ENCODE results near the gene CPSF4L.

The CPSF4L gene

DNA sequence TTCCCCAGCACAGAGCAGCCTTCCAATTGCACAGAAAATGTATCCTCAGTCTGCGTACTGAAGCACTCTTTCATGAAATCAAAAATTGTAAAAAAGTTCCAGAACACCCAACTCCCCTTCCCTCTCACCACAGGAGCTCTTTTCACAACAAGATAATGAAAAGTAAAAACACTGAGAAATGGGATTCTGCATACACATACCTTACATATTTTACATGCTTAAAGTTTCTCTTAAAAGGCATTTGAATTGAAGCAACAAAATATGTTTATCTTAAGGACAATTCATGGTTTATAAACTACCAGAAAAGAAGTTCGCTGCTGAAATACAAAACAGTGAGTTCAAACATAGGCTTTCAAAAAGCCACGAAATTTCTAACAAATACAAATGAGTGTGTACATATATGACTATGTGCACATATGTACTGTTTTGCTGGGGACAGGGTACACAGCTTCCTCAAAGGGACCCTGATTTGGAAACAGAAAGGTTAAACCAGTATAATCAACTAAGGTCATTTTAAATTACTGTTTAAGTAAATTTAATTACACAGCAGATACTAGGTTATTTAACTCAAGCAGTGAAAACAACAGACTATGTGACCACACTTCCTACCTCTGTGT, 35.0 kb downstream of the CPSF4L start:
- TF ChIP-seq ZNF274 (IDR thresholded peaks at IDR 0.05; ENCODE audit: low read depth, low read length) = no peak
- peak overlapping the region; percentile 41; the same call in 1 of the 2 replicates for H3K4me3 ChIP-seq (ENCODE audit: low read length)

DNA sequence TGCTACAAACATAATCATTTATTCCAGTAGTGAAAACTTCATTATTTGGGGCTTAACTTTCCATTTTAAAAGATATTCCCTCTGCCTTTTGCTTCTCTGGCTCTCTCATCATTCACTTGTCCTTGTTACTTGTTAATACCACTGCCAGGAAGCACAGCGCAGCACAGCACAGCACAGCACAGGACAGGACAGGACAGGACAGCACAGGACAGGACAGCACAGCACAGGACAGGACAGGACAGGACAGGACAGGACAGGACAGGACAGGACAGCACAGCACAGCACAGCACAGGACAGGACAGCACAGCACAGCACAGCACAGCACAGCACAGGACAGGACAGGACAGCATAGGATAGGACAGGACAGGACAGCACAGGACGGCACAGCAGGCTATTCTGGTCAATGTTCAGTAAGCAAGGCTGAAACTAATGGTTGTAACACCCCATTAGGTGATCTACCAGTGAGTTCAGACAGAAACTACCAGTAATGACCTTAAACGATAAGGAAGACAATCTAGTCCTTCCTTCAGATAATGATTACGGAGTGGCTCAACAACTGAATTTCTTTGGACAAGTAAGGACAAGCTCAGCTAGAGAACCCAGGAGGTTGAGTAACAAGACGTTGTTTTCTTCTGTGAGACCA, 36.9 kb downstream of the CPSF4L start:
- H3K4me3 ChIP-seq (ENCODE audit: low read length) = no peak overlapping the region
- no peak for TF ChIP-seq ZNF274 (IDR thresholded peaks at IDR 0.05; ENCODE audit: low read depth, low read length)

DNA sequence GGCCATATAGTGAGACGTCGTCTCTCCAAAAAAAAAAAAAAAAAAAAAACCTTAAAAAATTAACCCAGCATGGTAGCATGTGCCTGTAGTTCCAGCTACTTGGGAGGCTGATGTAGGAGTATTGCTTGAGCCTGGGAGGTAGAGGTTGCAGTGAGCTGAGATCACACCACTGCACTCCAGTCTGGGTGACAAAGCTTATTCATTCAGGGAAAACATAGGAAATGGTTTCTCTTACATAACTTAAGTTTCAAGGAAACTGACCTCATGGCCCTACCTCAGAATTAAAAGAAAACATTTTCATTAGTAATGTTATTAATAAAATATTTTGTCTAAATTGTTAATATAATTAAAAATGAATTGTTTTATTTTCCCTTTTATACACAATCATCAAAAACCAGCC, 37.4 kb downstream of the CPSF4L start:
- no peak overlapping the region for H3K4me3 ChIP-seq (ENCODE audit: low read length)

DNA sequence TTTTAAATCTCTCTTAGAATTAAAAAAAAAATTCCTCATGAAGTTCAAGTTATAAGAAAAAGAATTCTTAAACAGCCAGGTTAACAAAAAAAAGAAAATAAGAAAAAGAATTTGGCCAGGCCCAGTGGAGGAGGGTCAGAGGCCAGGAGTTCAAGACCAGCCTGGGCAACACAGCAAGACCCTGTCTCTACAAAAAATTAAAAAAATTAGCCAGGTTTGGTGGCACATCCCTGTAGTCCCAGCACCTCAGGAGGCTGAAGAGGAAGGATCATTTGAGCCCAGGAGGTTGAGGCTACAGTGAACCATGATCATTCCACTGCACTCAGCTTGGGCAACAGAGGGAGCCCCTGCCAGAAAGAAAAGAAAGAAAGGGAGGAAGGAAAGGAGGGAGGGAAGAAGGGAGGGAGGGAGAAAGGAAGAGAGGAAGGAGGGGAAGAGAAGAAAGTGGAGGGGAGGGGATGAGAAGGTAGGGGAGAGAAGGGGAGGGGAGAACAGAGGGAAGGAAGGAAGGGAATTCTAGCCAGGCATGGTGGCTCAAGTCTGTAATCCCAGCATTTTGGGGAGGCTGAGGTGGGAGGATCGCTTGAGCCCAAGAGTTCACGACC, 38.0 kb downstream of the CPSF4L start:
- TF ChIP-seq ZNF274 (IDR thresholded peaks at IDR 0.05; ENCODE audit: low read depth, low read length) = no peak
- no peak overlapping the region for H3K4me3 ChIP-seq (ENCODE audit: low read length)

More for the DNA sequence above, 37.4 kb downstream of the CPSF4L start:
- TF ChIP-seq ZNF274 (IDR thresholded peaks at IDR 0.05; ENCODE audit: low read depth, low read length) = no peak

DNA sequence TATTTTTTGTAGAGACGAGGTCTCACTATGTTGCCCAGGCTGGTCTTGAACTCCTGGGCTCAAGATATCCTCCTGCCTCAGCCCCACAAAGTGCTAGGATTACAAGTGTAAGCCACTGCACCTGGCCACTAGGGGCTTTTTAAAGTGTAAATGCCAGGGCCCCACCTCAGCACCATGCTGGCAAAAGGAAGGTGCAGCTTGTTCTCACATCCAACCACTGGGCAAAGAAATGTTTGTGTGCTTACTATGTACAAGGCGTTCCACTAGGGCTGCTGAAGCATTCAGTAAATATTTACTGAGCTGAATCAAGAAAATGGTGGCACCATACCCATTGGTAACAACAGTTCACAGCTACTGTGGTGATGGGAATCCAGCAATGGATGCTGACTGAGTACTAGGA, 46.2 kb downstream of the CPSF4L start:
- TF ChIP-seq ZNF274 (IDR thresholded peaks at IDR 0.05; ENCODE audit: low read depth, low read length) = no peak
- no peak overlapping the region for H3K4me3 ChIP-seq (ENCODE audit: low read length)

DNA sequence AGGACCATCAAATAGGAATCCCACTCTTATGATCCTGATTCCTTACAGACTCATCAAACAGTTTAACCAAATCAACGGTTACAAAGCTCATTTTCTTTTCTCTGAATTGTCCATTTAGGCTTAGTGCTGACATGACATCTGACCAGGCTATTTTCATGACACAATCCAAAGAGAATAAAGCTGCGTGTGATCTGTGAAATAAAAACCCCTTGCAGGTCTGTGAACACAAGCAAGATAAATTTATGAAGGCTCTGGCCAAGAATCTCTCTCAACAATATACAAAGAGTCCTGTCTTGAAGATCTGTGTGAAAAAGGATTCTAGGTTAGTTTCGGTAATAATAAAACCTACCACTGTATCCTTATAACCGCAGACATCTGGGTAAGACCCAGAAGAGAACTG, 46.8 kb downstream of the CPSF4L start:
- TF ChIP-seq ZNF274 (IDR thresholded peaks at IDR 0.05; ENCODE audit: low read depth, low read length) = no peak
- H3K4me3 ChIP-seq (ENCODE audit: low read length) = no peak overlapping the region

DNA sequence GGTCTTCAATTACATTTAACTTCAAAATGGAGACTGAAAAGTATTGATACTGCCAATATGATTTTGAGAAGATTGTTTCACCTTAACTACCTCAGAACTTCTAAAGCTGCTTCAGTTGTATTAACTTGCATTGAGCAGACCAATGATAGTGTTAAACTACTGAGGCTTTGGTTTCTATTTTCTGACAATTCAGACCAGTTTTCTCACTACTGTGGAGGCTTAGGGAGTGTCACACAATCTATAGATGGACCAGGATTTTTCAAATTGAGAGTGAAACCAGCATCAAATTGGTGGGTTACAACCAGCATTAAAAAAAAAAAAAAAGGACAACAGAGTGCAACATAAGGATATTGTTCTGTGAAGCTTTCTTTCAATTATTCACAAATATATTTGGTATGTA, 47.7 kb downstream of the CPSF4L start:
- no peak for TF ChIP-seq ZNF274 (IDR thresholded peaks at IDR 0.05; ENCODE audit: low read depth, low read length)
- no peak overlapping the region for H3K4me3 ChIP-seq (ENCODE audit: low read length)

DNA sequence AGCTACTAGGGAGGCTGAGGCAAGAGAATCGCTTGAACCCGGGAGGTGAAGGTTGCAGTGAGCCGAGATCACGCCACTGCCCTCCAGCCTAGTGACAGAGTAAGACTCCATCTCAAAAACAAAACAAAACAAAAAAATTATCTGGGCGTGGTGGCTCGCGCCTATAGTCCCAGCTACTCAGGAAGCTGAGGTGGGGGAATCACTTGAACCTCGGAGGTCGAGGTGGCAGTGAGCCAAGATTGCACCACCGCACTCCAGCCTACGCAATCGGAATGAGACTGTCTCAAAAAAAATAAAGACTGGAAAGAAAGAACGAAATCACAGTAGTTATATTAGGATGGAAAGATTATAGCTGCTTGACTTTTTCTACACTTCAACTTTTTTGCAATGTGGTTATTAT, 49.9 kb downstream of the CPSF4L start:
- H3K4me3 ChIP-seq (ENCODE audit: low read length) = no peak overlapping the region
- TF ChIP-seq ZNF274 (IDR thresholded peaks at IDR 0.05; ENCODE audit: low read depth, low read length) = no peak

DNA sequence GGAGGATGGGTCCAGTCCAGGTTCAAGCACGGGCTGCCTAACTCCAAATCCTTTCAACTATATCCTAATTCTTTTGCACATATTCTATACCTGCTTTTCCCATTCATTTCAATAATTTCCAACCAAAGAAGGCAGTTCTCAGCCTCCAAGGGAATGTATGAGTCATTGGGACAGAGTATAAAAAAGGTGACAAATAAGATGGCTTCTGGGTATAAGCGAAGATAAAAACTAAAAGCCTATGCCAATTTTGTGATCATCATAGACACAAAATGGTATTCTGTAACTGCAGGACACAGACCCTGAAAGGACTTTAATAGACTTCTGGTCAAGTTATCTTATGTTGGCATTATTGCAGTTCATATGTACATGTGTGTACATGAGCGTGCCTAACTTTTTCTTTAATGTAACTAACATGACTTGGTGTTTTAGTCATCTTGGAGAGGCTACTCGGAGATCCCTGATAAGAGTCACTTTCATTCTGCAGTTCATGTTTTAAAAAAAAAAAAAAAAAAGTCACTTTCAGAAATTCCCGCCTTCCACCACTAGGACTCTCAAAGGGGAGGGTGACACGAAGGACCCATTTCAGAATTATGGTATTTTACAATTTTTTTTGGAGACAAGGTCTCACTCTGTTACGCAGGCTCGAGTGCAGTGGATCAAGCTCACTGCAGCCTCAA, 51.5 kb downstream of the CPSF4L start:
- no peak for TF ChIP-seq ZNF274 (IDR thresholded peaks at IDR 0.05; ENCODE audit: low read depth, low read length)
- no peak overlapping the region for H3K4me3 ChIP-seq (ENCODE audit: low read length)

DNA sequence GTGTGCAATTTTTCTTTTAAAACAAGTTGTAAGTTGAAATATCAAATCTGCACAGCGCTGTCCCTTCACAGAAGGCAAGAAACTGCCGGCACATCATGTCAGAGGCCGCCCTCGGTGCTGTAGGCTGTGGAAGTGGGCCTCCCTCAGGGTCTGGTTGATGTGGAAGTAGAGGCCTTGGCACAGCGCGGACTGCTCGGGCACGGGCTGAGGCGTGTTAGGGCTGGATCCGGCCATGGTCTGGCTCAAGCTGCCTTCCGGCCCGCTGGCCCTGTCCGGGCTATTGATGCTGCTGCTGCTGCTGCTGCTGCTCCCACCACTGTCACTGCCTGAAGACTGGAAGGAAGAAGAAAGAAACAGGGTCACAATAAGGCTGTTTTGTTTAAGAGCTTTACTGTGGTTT, 52.2 kb downstream of the CPSF4L start:
- TF ChIP-seq ZNF274 (IDR thresholded peaks at IDR 0.05; ENCODE audit: low read depth, low read length) = no peak
- H3K4me3 ChIP-seq (ENCODE audit: low read length) = no peak overlapping the region

DNA sequence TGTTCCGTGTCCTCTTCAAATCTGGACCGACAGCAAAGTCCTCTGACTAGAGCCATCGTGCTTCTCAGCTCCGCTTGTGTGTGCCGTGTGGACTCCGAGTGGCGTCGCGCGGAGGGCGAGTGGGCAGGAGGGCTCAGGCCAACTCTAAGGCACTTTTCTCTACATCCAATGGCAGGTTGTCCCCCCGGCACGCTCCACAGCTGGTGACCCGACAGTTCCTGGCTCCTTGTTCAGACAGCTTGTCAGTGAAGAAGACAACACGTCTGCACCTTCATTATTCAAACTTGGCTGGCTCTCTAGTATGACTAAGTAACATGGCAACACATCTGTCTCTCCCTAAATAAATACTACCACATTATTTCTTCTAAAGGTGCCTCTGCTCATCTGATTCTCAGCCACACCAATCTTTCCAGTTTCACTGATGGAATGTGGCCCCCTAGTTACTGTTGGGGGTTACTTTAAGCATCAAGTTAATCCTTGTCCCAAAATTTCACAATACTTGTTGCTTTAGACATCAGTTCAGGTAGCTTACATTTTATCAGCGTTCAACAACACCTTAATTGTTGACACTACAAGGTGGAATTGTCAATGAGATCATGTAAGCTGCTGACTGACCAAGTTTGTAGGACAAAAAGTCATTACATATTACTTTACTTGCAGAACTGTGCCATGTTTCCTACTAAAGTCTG, 53.4 kb downstream of the CPSF4L start:
- no peak for TF ChIP-seq ZNF274 (IDR thresholded peaks at IDR 0.05; ENCODE audit: low read depth, low read length)
- H3K4me3 ChIP-seq (ENCODE audit: low read length) = no peak overlapping the region

DNA sequence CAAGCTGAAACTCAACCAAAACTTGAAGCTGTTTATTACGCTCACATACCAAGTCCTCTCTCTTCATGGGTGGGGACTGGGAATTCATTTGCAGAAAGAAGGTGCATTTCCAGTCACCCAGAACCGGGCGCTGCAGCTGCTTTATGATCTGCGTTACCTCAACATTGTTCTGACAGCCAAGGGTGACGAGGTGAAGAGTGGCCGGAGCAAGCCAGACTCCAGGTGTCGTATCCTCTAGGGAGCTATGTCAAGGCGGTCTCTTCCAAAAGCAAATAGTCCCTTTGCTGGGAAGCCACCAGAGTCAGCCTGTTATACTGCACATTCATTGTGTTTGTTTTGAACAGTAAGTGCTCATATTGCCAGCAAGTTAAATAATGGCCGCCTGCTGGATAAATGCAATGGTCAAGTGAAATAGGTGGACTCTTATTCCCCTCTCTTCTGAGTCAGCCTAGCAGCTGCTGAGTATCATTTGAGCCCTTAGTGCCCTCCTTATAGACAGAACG, 56.2 kb downstream of the CPSF4L start:
- no peak for TF ChIP-seq ZNF274 (IDR thresholded peaks at IDR 0.05; ENCODE audit: low read depth, low read length)
- no peak overlapping the region for H3K4me3 ChIP-seq (ENCODE audit: low read length)

DNA sequence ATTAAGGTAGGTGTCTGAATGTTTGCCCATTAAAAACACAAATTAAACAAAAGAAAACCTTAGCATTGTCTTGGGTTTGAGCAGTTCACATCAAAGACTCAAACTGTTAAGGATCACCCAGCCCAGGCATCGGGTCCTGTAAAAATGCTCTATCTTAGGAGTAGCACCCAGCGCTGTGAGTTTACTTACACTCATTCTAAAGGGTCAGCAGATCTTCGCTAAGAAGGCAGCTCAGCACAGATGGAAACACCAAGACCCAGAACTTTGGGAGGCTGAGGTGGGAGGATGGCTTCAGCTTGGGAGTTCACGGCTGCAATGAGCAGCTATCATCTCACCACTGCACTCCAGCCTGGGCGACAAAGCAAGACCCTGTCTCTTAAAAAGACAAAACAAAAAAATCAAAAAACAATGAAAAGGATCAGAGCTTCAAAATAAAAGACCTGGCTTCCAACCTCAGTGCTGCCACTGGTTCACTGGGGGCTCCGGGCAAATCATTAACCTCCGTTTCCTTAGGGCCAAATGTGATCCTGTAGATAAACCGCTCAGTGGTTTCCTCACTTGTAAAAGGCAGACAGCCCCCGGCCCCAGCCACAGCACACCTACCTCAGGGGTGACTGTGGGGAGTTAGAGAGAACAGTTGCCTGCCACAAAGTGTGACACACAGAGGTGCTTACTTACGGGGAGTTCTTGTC, 57.7 kb downstream of the CPSF4L start:
- no peak overlapping the region for H3K4me3 ChIP-seq (ENCODE audit: low read length)
- no peak for TF ChIP-seq ZNF274 (IDR thresholded peaks at IDR 0.05; ENCODE audit: low read depth, low read length)
